NCI-H2171 treated with DMSO at 0.1 percent for 48 hours (cell line): ENCODE measurements around the gene AUTS2.

Source experiments
- DNase-seq: peaks from one replicate; lab custom pipeline; 2025; lab: John Stamatoyannopoulos, UW

AUTS2 gene

GRCh38 chr7:69893906-69894305 lies 295.6 kb downstream of the AUTS2 start:
- DNase-seq = peak; percentile 72

GRCh38 chr7:69895446-69895845 lies 297.2 kb downstream of the AUTS2 start:
- no peak for DNase-seq

GRCh38 chr7:69896121-69896520 lies 297.8 kb downstream of the AUTS2 start:
- DNase-seq = no peak

- no peak for DNase-seq
These were observed 299.9 kb downstream of the AUTS2 start for GRCh38 chr7:69898189-69898588.

GRCh38 chr7:69903410-69903809 lies 305.1 kb downstream of the AUTS2 start:
- no peak for DNase-seq

GRCh38 chr7:69906283-69906995 lies 308.2 kb downstream of the AUTS2 start:
- DNase-seq = peak; percentile 90

GRCh38 chr7:69907720-69908119 lies 309.4 kb downstream of the AUTS2 start:
- DNase-seq = no peak

GRCh38 chr7:69908454-69908853 lies 310.2 kb downstream of the AUTS2 start:
- peak; percentile 59 for DNase-seq

- no peak for DNase-seq
These were observed 311.9 kb downstream of the AUTS2 start for GRCh38 chr7:69910150-69910549.

GRCh38 chr7:69911337-69911736 lies 313.1 kb downstream of the AUTS2 start:
- no peak for DNase-seq

- DNase-seq = no peak
These were observed 313.9 kb downstream of the AUTS2 start for GRCh38 chr7:69912141-69912540.

- no peak for DNase-seq
These were observed 314.6 kb downstream of the AUTS2 start for GRCh38 chr7:69912846-69913245.

GRCh38 chr7:69919426-69920111 lies 321.3 kb downstream of the AUTS2 start:
- no peak for DNase-seq

GRCh38 chr7:69920797-69921196 lies 322.5 kb downstream of the AUTS2 start:
- DNase-seq = no peak

GRCh38 chr7:69922026-69922803 lies 323.9 kb downstream of the AUTS2 start:
- peak; percentile 23 for DNase-seq

- DNase-seq = no peak
These were observed 329.2 kb downstream of the AUTS2 start for GRCh38 chr7:69927461-69927860.

- no peak for DNase-seq
These were observed 330.3 kb downstream of the AUTS2 start for GRCh38 chr7:69928621-69929020.

- no peak for DNase-seq
These were observed 331.3 kb downstream of the AUTS2 start for GRCh38 chr7:69929622-69930021.

- peak; percentile 86 for DNase-seq
These were observed 333.9 kb downstream of the AUTS2 start for GRCh38 chr7:69932034-69932628.

GRCh38 chr7:69934144-69934903 lies 336.0 kb downstream of the AUTS2 start:
- DNase-seq = peak; percentile 99

GRCh38 chr7:69935107-69935506 lies 336.8 kb downstream of the AUTS2 start:
- DNase-seq = peak; percentile 49

GRCh38 chr7:69937097-69937496 lies 338.8 kb downstream of the AUTS2 start:
- DNase-seq = no peak
